Lung (tissue), 12 donors: ENCODE measurements around the gene TJP2. TPM values are rescaled to one million over a fixed set of nuclear protein-coding genes. Genes with fewer than 3 reads are reported as not detected.
A peak's percentile ranks its signal among the peaks of the same experiment; 100 is the strongest.

Experiments
- ATAC-seq: fragments of 200-7000 bp; cut with Tn5 transposase; one replicate; pipeline ENCODE4 v1.9.1; 2020; ENCODE audit warnings: moderate number of reproducible peaks; ENCODE audit not compliant: insufficient read depth, low FRiP score
- DNase-seq, 3 donors: peaks; one replicate each; pipeline ENCODE4 v3.0.0-alpha.2; 2013 to 2017
- H3K27ac ChIP-seq, 2 donors: one replicate each; pipeline ENCODE4 v1.5.1; 2013; ENCODE audit warnings: mild to moderate bottlenecking in 2 of 2, moderate library complexity in 2 of 2, control low read depth in 1 of 2, inconsistent platforms in 1 of 2, low read depth in 1 of 2, low read length in 1 of 2
- H3K27me3 ChIP-seq, 3 donors: one replicate each; pipeline ENCODE4 v1.5.1; 2013; ENCODE audit warnings: low read length in 2 of 3; ENCODE audit not compliant: control insufficient read depth in 3 of 3, insufficient read depth in 3 of 3
- H3K36me3 ChIP-seq, 4 donors: one replicate each; pipeline ENCODE4 v1.5.1; 2013; ENCODE audit warnings: low read length in 4 of 4, mild to moderate bottlenecking in 1 of 4, moderate library complexity in 1 of 4; ENCODE audit not compliant: control insufficient read depth in 4 of 4, insufficient read depth in 4 of 4
- H3K4me1 ChIP-seq, 5 donors: one replicate each; pipeline ENCODE4 v1.5.1; 2013; ENCODE audit warnings: low read length in 5 of 5, mild to moderate bottlenecking in 2 of 5, moderate library complexity in 1 of 5; ENCODE audit not compliant: control insufficient read depth in 5 of 5, insufficient read depth in 5 of 5
- H3K4me3 ChIP-seq: one replicate; pipeline ENCODE4 v1.5.1; 2013; ENCODE audit warnings: mild to moderate bottlenecking, control low read depth, moderate library complexity
- H3K9ac ChIP-seq, 2 donors: one replicate each; pipeline ENCODE4 v1.5.1; 2013; ENCODE audit warnings: low read length in 2 of 2, control low read depth in 1 of 2; ENCODE audit not compliant: insufficient read depth in 1 of 2
- H3K9me3 ChIP-seq, 4 donors: one replicate each; pipeline ENCODE4 v1.5.1; 2013; ENCODE audit warnings: low read length in 3 of 4, mild to moderate bottlenecking in 1 of 4, moderate library complexity in 1 of 4; ENCODE audit not compliant: control insufficient read depth in 4 of 4, insufficient read depth in 3 of 4
- CTCF ChIP-seq: IDR thresholded peaks from 2 replicates; pipeline ENCODE4 v1.5.1; 2012; ENCODE audit warnings: mild to moderate bottlenecking; ENCODE audit errors: control extremely low read depth, extremely low read depth
- WGBS, 2 donors: extraction: QIAGEN DNeasy Blood & Tissue Kit; methylation state at CpG; one replicate each; pipeline ENCODE4 v1.1.7; 2013; 5-methylcytosine and 5-hydroxymethylcytosine counted together
- polyA plus RNA-seq, 2 donors: library from polyadenylated mRNA; stranded (reverse); fragments of 200-250 nt; gene quantifications; one replicate each; pipeline ENCODE4 v1.2.1, GENCODE V29; 2013
- total RNA-seq, 2 donors: library from RNA; depleted of rRNA in 1 of 2; stranded (reverse); fragments of >200 nt in 1 of 2; gene quantifications; one replicate each; pipeline ENCODE4 v1.2.1, GENCODE V29; 2014 to 2021
- donor health status: control.
- donor health status: control.
- donor health status: Bipolar disorder and iron deficiency.
- donor health status: healthy.
- donor health status: DM: yes; HTN: yes; CAD: no.

TJP2 gene
- total and polyA plus RNA-seq, 4 donors = 39.3 to 181 (median 73.6) TPM

GRCh38 chr9:69204326-69204725 is 30.2 kb downstream of the TJP2 start:
- ATAC-seq (no peak), DNase-seq (peak; percentile 66 to 93 (median 93))
- no peak overlapping the region for H3K4me3 ChIP-seq
- H3K9ac ChIP-seq = peak overlapping the region in 1 of 2 donors; percentile 73
- H3K27ac ChIP-seq = no peak overlapping the region
- no peaks in the 10 kb centered on the region for H3K36me3 ChIP-seq
- no peaks in the 10 kb centered on the region for H3K27me3 ChIP-seq
- TF ChIP-seq CTCF = no peak
- peaks cover 12 to 38% (median 18%) of the 10 kb centered on the region in 5 donors for H3K4me1 ChIP-seq
- H3K9me3 ChIP-seq = no peaks in the 10 kb centered on the region
- WGBS, 2 donors = 43 to 68% methylated on average over 2 of the region's 2 CpGs

DNA sequence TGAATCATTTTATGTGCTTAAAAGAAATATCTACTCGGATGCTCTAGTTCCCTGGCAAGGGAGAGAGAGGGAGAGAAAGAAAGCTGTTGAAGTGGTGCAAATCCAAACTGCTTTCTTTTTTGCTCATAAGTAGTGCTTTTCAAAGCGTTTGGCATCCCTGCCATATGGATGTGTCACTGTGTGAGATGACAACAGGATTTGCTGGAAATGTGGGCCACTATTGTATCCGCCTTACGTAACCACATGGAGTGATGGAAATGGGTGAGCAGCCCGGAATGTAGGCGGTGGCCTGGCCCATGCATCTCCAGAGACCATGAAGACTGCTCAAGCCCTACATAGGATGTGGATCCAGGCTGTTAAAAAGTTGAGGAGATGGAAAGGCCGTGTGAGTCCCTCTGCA is 30.8 kb downstream of the TJP2 start:
- WGBS, 2 donors = 73 to 87% methylated on average over 7 of the region's 7 CpGs
- Histone ChIP-seq H3K4me1 (peaks cover 9 to 34% (median 15%) of the 10 kb centered on the region in 5 donors), H3K36me3 (no peaks in the 10 kb centered on the region), H3K27me3 (no peaks in the 10 kb centered on the region), H3K9ac (peak overlapping the region in 1 of 2 donors; percentile 73), H3K9me3 (no peaks in the 10 kb centered on the region), H3K27ac (peak overlapping the region in 1 of 2 donors; percentile 39), H3K4me3 (no peak overlapping the region)
- TF ChIP-seq CTCF = no peak
- DNase-seq (peak; percentile 69 to 88 (median 87)), ATAC-seq (peak; percentile 61)

- 94 to 96% methylated on average over 5 of the region's 5 CpGs for WGBS, 2 donors
- no peak overlapping the region for H3K4me3 ChIP-seq
- peak overlapping the region in 1 of 2 donors; percentile 17 for H3K9ac ChIP-seq
- TF ChIP-seq CTCF = no peak
- no peaks in the 10 kb centered on the region for H3K36me3 ChIP-seq
- H3K9me3 ChIP-seq = no peaks in the 10 kb centered on the region
- no peak for ATAC-seq
- no peaks in the 10 kb centered on the region for H3K27me3 ChIP-seq
- no peak overlapping the region for H3K27ac ChIP-seq
- peaks cover 7 to 34% (median 15%) of the 10 kb centered on the region in 5 donors for H3K4me1 ChIP-seq
- no peak for DNase-seq
These were observed 32.0 kb downstream of the TJP2 start for GRCh38 chr9:69206047-69206446.

- H3K4me3 ChIP-seq = no peak overlapping the region
- ATAC-seq = no peak
- H3K27me3 ChIP-seq = no peaks in the 10 kb centered on the region
- H3K9me3 ChIP-seq = no peaks in the 10 kb centered on the region
- H3K4me1 ChIP-seq = peaks cover 4 to 34% (median 14%) of the 10 kb centered on the region in 5 donors
- H3K9ac ChIP-seq = peak overlapping the region in 1 of 2 donors; percentile 30
- no peak for DNase-seq
- WGBS, 2 donors = 56 to 76% methylated on average over 6 of the region's 6 CpGs
- peak overlapping the region in 1 of 2 donors; percentile 36 for H3K27ac ChIP-seq
- H3K36me3 ChIP-seq = no peaks in the 10 kb centered on the region
- no peak for TF ChIP-seq CTCF
These were observed 33.4 kb downstream of the TJP2 start for GRCh38 chr9:69207503-69207902.
